H9 (cell line): ENCODE data around the gene TTC31. TPM values are rescaled to one million over a fixed set of nuclear protein-coding genes. Genes with fewer than 3 reads are reported as not detected.

Experiments
- DNase-seq: peaks from one replicate; pipeline ENCODE4 v3.0.0-alpha.2; 2017
- H2AFZ ChIP-seq: one replicate; pipeline ENCODE4 v1.6.1; 2013; ENCODE audit warnings: mild to moderate bottlenecking, low read length, control low read depth, moderate library complexity
- H2AK5ac ChIP-seq: 2 replicates; pipeline ENCODE4 v1.6.1; 2013; ENCODE audit warnings: low read length, control low read depth, mixed read lengths; ENCODE audit not compliant: insufficient read length
- H2BK120ac ChIP-seq: one replicate; pipeline ENCODE4 v1.6.1; 2013; ENCODE audit warnings: low read depth, mild to moderate bottlenecking, low read length, control low read depth, inconsistent platforms; ENCODE audit not compliant: poor library complexity, severe bottlenecking
- H2BK12ac ChIP-seq: 2 replicates; pipeline ENCODE4 v1.6.1; 2013; ENCODE audit warnings: low read length, control low read depth, mixed read lengths, low read depth; ENCODE audit not compliant: insufficient read length
- H2BK15ac ChIP-seq: 2 replicates; pipeline ENCODE4 v1.6.1; 2013; ENCODE audit warnings: low read depth, low read length, control low read depth
- H2BK20ac ChIP-seq: one replicate; pipeline ENCODE4 v1.6.1; 2013; ENCODE audit warnings: low read depth, mild to moderate bottlenecking, low read length, control low read depth, inconsistent platforms; ENCODE audit not compliant: poor library complexity, severe bottlenecking
- H2BK5ac ChIP-seq: 2 replicates; pipeline ENCODE4 v1.6.1; 2013; ENCODE audit warnings: low read length, control low read depth, mixed read lengths; ENCODE audit not compliant: insufficient read length
- H3K14ac ChIP-seq: 2 replicates; pipeline ENCODE4 v1.6.1; 2013; ENCODE audit warnings: low read length, control low read depth; ENCODE audit not compliant: insufficient read depth
- H3K18ac ChIP-seq: 2 replicates; pipeline ENCODE4 v1.6.1; 2013; ENCODE audit warnings: low read depth, mild to moderate bottlenecking, mixed read lengths, low read length, control low read depth; ENCODE audit not compliant: insufficient read length
- H3K23ac ChIP-seq: 2 replicates; pipeline ENCODE4 v1.6.1; 2013; ENCODE audit warnings: low read length, control low read depth, mixed read lengths, low read depth; ENCODE audit not compliant: insufficient read length
- H3K23me2 ChIP-seq: 2 replicates; pipeline ENCODE4 v1.6.1; 2013; ENCODE audit warnings: low read depth, mild to moderate bottlenecking, mixed read lengths, low read length, control low read depth; ENCODE audit not compliant: insufficient read length, poor library complexity, severe bottlenecking
- H3K27ac ChIP-seq: 2 replicates; pipeline ENCODE4 v1.5.1; 2013; ENCODE audit warnings: low read length, control low read depth, mixed read lengths, low read depth; ENCODE audit not compliant: insufficient read length
- H3K27me3 ChIP-seq: 2 replicates; pipeline ENCODE4 v1.6.1; 2013; ENCODE audit warnings: low read length, control low read depth, inconsistent platforms; ENCODE audit not compliant: insufficient read depth
- H3K4ac ChIP-seq: 2 replicates; pipeline ENCODE4 v1.6.1; 2013; ENCODE audit warnings: low read depth, mild to moderate bottlenecking, control low read depth, inconsistent platforms, low read length, moderate library complexity
- H3K4me1 ChIP-seq: 2 replicates; pipeline ENCODE4 v1.6.1; 2013; ENCODE audit warnings: low read length, control low read depth, inconsistent platforms; ENCODE audit not compliant: insufficient read depth
- H3K4me2 ChIP-seq: 2 replicates; pipeline ENCODE4 v1.6.1; 2013; ENCODE audit warnings: low read length, control low read depth, mixed read lengths; ENCODE audit not compliant: insufficient read length, insufficient read depth
- H3K56ac ChIP-seq: 2 replicates; pipeline ENCODE4 v1.6.1; 2013; ENCODE audit warnings: low read depth, mild to moderate bottlenecking, mixed read lengths, low read length, control low read depth; ENCODE audit not compliant: insufficient read length
- H3K79me1 ChIP-seq: 2 replicates; pipeline ENCODE4 v1.6.1; 2013; ENCODE audit warnings: low read depth, mild to moderate bottlenecking, moderate library complexity, low read length, control low read depth, inconsistent platforms; ENCODE audit not compliant: insufficient read depth, poor library complexity, severe bottlenecking
- H3K79me2 ChIP-seq: 2 replicates; pipeline ENCODE4 v1.6.1; 2013; ENCODE audit warnings: low read length, control low read depth, inconsistent platforms; ENCODE audit not compliant: insufficient read depth
- H3K9ac ChIP-seq: 2 replicates; pipeline ENCODE4 v1.6.1; 2013; ENCODE audit warnings: low read length, control low read depth, mixed read lengths; ENCODE audit not compliant: insufficient read length; ENCODE audit errors: extremely low read depth
- H3K9me3 ChIP-seq: one replicate; pipeline ENCODE4 v1.6.1; 2013; ENCODE audit warnings: low read depth, low read length, inconsistent platforms; ENCODE audit not compliant: control insufficient read depth
- H3T11ph ChIP-seq: one replicate; pipeline ENCODE4 v1.6.1; 2013; ENCODE audit warnings: mild to moderate bottlenecking, low read length, control low read depth, inconsistent platforms
- H4K20me1 ChIP-seq: one replicate; pipeline ENCODE4 v1.6.1; 2013; ENCODE audit not compliant: control insufficient read depth, insufficient read length, insufficient read depth
- H4K5ac ChIP-seq: 2 replicates; pipeline ENCODE4 v1.6.1; 2013; ENCODE audit warnings: low read depth, mild to moderate bottlenecking, mixed read lengths, low read length, control low read depth; ENCODE audit not compliant: insufficient read length
- H4K8ac ChIP-seq: replicated peaks from 2 replicates; pipeline ENCODE4 v1.6.1; 2013; ENCODE audit warnings: low read length, control low read depth, mixed read lengths, low read depth; ENCODE audit not compliant: insufficient read length
- H4K91ac ChIP-seq: 2 replicates; pipeline ENCODE4 v1.6.1; 2013; ENCODE audit warnings: low read depth, mild to moderate bottlenecking, moderate library complexity, mixed read lengths, low read length, control low read depth; ENCODE audit not compliant: insufficient read length
- H3K27ac Mint-ChIP-seq, 3 experiments: 2 replicates in 2 of 3; 3 replicates in 1 of 3; pipeline ENCODE4 v1.8.0; 2020 to 2021; ENCODE audit warnings: mixed read lengths in 3 of 3, mild to moderate bottlenecking in 1 of 3, moderate library complexity in 1 of 3
- H3K27me3 Mint-ChIP-seq: 2 replicates; pipeline ENCODE4 v1.8.0; 2021; ENCODE audit warnings: low read depth, mild to moderate bottlenecking, moderate library complexity, mixed read lengths
- H3K36me3 Mint-ChIP-seq, 3 experiments: 2 replicates in 2 of 3; 3 replicates in 1 of 3; pipeline ENCODE4 v1.8.0; 2020 to 2021; ENCODE audit warnings: low read depth in 3 of 3, mixed read lengths in 3 of 3; ENCODE audit not compliant: insufficient read depth in 1 of 3
- H3K4me1 Mint-ChIP-seq, 2 experiments: 2 replicates each; pipeline ENCODE4 v1.8.0; 2020; ENCODE audit warnings: mixed read lengths in 2 of 2
- H3K4me3 Mint-ChIP-seq, 2 experiments: 2 replicates in 1 of 2; 3 replicates in 1 of 2; pipeline ENCODE4 v1.8.0; 2020 to 2021; ENCODE audit warnings: mild to moderate bottlenecking in 2 of 2, mixed read lengths in 2 of 2, moderate library complexity in 1 of 2
- H3K9me3 Mint-ChIP-seq, 2 experiments: 2 replicates in 1 of 2; 3 replicates in 1 of 2; pipeline ENCODE4 v1.8.0; 2020; ENCODE audit warnings: mild to moderate bottlenecking in 2 of 2, mixed read lengths in 2 of 2, moderate library complexity in 1 of 2
- WGBS: extraction: QIAGEN DNeasy Blood & Tissue Kit; methylation state at CpG from one replicate; pipeline ENCODE4 v1.1.7; 2013; ENCODE audit warnings: missing lambda C conversion rate, low lambda C conversion rate, mixed read lengths; ENCODE audit not compliant: insufficient read length; ENCODE audit errors: extremely low coverage; 5-methylcytosine and 5-hydroxymethylcytosine counted together
- total RNA-seq: library from RNA; stranded (reverse); gene quantifications from 2 replicates; pipeline ENCODE4 v1.2.1, GENCODE V29; 2021
- TF ChIP-seq, protein P1 (sequence below): fragments of 200-600 bp; sonication (generic); conservative IDR thresholded peaks from 3 replicates; pipeline ENCODE4 v1.8.0; 2021; ENCODE audit warnings: antibody characterized with exemption, mild to moderate bottlenecking

Gene TTC31
- total RNA-seq, 1 experiment from 2014 or later = 33.3 TPM

DNA sequence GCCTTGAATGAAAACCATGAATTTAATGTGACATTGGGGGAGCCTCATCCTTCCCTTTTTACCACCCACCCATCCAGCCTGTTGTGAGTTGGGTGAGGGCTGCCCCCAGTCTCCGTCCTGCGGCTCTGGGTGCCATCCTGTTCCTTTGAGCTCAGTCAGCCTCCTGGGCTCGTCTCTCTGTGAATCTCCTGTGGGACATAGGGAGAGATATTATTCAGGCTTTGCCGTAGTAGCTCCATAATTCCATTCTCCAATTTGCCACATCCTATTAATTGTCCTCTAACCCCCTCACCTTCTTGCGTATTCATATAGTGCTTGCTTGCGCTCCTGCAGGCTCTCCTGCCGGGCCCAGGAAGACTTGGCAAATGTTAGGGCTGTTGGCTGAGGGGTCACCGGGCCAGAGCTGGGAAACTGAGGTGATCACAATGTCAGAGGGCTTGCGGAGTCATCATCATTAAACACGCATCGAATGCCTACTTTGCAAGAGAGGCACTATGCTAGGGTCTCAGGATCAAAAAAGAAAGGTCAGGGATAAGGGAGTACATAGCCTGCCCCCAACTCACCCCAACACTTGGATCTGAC is 43.9 kb downstream of the TTC31 start:
- H3K9me3 Mint-ChIP-seq = no peaks in the 10 kb centered on the region; a peak in 1 of 5 replicates
- Histone ChIP-seq H2BK12ac (no peak overlapping the region), H4K91ac (no peak overlapping the region), H3K4ac (no peak overlapping the region), H3K23me2 (peaks cover 15% of the 10 kb centered on the region), H3T11ph (no peak overlapping the region), H3K56ac (no peak overlapping the region), H3K14ac (no peak overlapping the region), H3K4me2 (no peak overlapping the region), H3K79me1 (peaks cover 4% of the 10 kb centered on the region), H4K5ac (no peak overlapping the region), H3K23ac (no peak overlapping the region), H2BK15ac (no peak overlapping the region), H3K27ac (no peak overlapping the region), H2AFZ (no peak overlapping the region), H3K9me3 (no peaks in the 10 kb centered on the region), H3K9ac (no peak overlapping the region), H3K18ac (no peak overlapping the region), H2AK5ac (no peak overlapping the region), H4K20me1 (no peaks in the 10 kb centered on the region), H2BK120ac (no peak overlapping the region), H3K4me1 (peaks cover 4% of the 10 kb centered on the region; the same call in 1 of the 2 replicates), H2BK5ac (no peak overlapping the region), H3K79me2 (peaks cover 4% of the 10 kb centered on the region; the same call in 1 of the 2 replicates), H3K27me3 (peaks cover 3% of the 10 kb centered on the region; the same call in 1 of the 2 replicates), H2BK20ac (no peak overlapping the region), H4K8ac (no peak overlapping the region)
- no peak for DNase-seq
- H3K4me1 Mint-ChIP-seq = peaks cover 17 to 22% of the 10 kb centered on the region in 2 experiments
- peaks cover 21% of the 10 kb centered on the region for H3K27me3 Mint-ChIP-seq
- peak overlapping the region in 1 of 2 experiments; percentile 63; a peak in 3 of 5 replicates for H3K4me3 Mint-ChIP-seq
- no CpG with 5 or more reads among the region's 11 CpGs for WGBS
- H3K36me3 Mint-ChIP-seq = peaks cover 27 to 39% (median 30%) of the 10 kb centered on the region in 3 experiments
- TF ChIP-seq, protein P1, sequence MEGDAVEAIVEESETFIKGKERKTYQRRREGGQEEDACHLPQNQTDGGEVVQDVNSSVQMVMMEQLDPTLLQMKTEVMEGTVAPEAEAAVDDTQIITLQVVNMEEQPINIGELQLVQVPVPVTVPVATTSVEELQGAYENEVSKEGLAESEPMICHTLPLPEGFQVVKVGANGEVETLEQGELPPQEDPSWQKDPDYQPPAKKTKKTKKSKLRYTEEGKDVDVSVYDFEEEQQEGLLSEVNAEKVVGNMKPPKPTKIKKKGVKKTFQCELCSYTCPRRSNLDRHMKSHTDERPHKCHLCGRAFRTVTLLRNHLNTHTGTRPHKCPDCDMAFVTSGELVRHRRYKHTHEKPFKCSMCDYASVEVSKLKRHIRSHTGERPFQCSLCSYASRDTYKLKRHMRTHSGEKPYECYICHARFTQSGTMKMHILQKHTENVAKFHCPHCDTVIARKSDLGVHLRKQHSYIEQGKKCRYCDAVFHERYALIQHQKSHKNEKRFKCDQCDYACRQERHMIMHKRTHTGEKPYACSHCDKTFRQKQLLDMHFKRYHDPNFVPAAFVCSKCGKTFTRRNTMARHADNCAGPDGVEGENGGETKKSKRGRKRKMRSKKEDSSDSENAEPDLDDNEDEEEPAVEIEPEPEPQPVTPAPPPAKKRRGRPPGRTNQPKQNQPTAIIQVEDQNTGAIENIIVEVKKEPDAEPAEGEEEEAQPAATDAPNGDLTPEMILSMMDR = no peak
- no peak overlapping the region for H3K27ac Mint-ChIP-seq
